GM12878 (cell line): ENCODE results near the gene TSPYL4. TPM values are rescaled to one million over a fixed set of nuclear protein-coding genes. Genes with fewer than 3 reads are reported as not detected.

ENCODE experiments used
- ATAC-seq: fragments of 200-7000 bp; cut with Tn5 transposase; 3 replicates; pipeline ENCODE4 v1.9.1; 2020; ENCODE audit warnings: mild to moderate bottlenecking, moderate library complexity
- BruUV-seq: library from RNA; stranded (reverse); fragments of 400-500 nt; replicated peaks from 2 replicates; lab custom pipeline; 2021; lab: Mats Ljungman, UMichigan
- CTCF ChIA-PET: fragments of 300-600 bp; sonication (Branson Sonifier 250); formaldehyde crosslinking; extraction: SDS; loops from one replicate; lab custom pipeline; 2021; ENCODE audit warnings: inconsistent platforms; lab: Yijun Ruan, JAX
- POLR2A ChIA-PET: fragments of 350-600 bp; formaldehyde crosslinking; extraction: SDS; loops from one replicate; lab custom pipeline; 2021; ENCODE audit warnings: inconsistent platforms; lab: Charles Lee
- RAD21 ChIA-PET: fragments of 300-600 bp; sonication (Branson Sonifier 250); formaldehyde crosslinking; loops from one replicate; lab custom pipeline; 2023; ENCODE audit warnings: antibody characterized with exemption; ENCODE audit not compliant: unreplicated experiment; lab: Charles Lee
- SMC1A ChIA-PET: fragments of 300-600 bp; sonication (Branson Sonifier 250); formaldehyde crosslinking; loops from one replicate; lab custom pipeline; 2023; ENCODE audit not compliant: unreplicated experiment, uncharacterized antibody; lab: Charles Lee
- DNase-seq: peaks from one replicate; pipeline ENCODE4 v3.0.0-alpha.2; 2011; ENCODE audit warnings: low read depth, low spot score
- FAIRE-seq: peaks from 3 replicates; lab custom pipeline; 2011; peaks lifted over from hg19 to GRCh38; lab: Jason Lieb, UNC
- H2AFZ ChIP-seq: 2 replicates; pipeline ENCODE4 v1.6.0; 2011; ENCODE audit warnings: low read depth, low read length, control low read depth; ENCODE audit not compliant: control insufficient read depth
- H3K27ac ChIP-seq: 2 replicates; pipeline ENCODE4 v1.5.1; 2011; ENCODE audit warnings: control low read depth; ENCODE audit not compliant: control insufficient read depth, insufficient read depth
- H3K27me3 ChIP-seq, 2 experiments: replicated peaks in 1 of 2; 2 replicates each; pipeline versions ENCODE4 v1.6.0 to v1.6.1; 2011; ENCODE audit warnings: low read length in 1 of 2; ENCODE audit not compliant: control insufficient read depth in 2 of 2, insufficient read depth in 2 of 2
- H3K36me3 ChIP-seq, 2 experiments: 2 replicates each; pipeline ENCODE4 v1.5.1; 2011; ENCODE audit warnings: low read length in 1 of 2; ENCODE audit not compliant: control insufficient read depth in 2 of 2, insufficient read depth in 2 of 2
- H3K4me1 ChIP-seq: 2 replicates; pipeline ENCODE4 v1.6.1; 2011; ENCODE audit warnings: mild to moderate bottlenecking, low read length, moderate library complexity, mixed read lengths; ENCODE audit not compliant: control insufficient read depth, insufficient read depth
- H3K4me2 ChIP-seq: 2 replicates; pipeline ENCODE4 v1.6.0; 2011; ENCODE audit warnings: control low read depth; ENCODE audit not compliant: control insufficient read depth, insufficient read depth
- H3K4me3 ChIP-seq: fragments of 200-600 bp; sonication (generic); 2 replicates; pipeline ENCODE4 v1.5.1; 2016
- H3K79me2 ChIP-seq: 2 replicates; pipeline ENCODE4 v1.6.0; 2011; ENCODE audit warnings: low read length; ENCODE audit not compliant: control insufficient read depth, insufficient read depth
- H3K9ac ChIP-seq: 2 replicates; pipeline ENCODE4 v1.8.0; 2011; ENCODE audit warnings: low read length, control low read depth, mixed read lengths; ENCODE audit not compliant: control insufficient read depth, insufficient read depth
- H3K9me3 ChIP-seq: replicated peaks from 3 replicates; pipeline ENCODE4 v1.5.1; 2011; ENCODE audit warnings: mild to moderate bottlenecking, low read length; ENCODE audit not compliant: control insufficient read depth, insufficient read depth
- H4K20me1 ChIP-seq: 2 replicates; pipeline ENCODE4 v1.6.0; 2011; ENCODE audit not compliant: control insufficient read depth, insufficient read depth
- CBFB ChIP-seq: IDR thresholded peaks from 2 replicates; pipeline ENCODE4 v1.6.1; 2016; ENCODE audit warnings: antibody characterized with exemption, low read depth
- CREB1 ChIP-seq: IDR thresholded peaks from 2 replicates; pipeline ENCODE4 v1.6.1; 2012; ENCODE audit warnings: low read depth, mild to moderate bottlenecking, inconsistent platforms
- MEF2B ChIP-seq: fragments of 450-650 bp; IDR thresholded peaks from 2 replicates; pipeline ENCODE4 v1.6.1; 2018; ENCODE audit warnings: mild to moderate bottlenecking, moderate library complexity; ENCODE audit not compliant: partially characterized antibody, poor library complexity, severe bottlenecking
- MXI1 ChIP-seq: fragments of 150-350 bp; IDR thresholded peaks from 2 replicates; pipeline ENCODE4 v1.6.1; 2011; ENCODE audit warnings: low read depth, mild to moderate bottlenecking, inconsistent platforms, low read length, improper control_type of control experiment
- NFYA ChIP-seq: IDR thresholded peaks from 2 replicates; pipeline ENCODE4 v1.6.1; 2011; ENCODE audit warnings: low read depth, mild to moderate bottlenecking, low read length, improper control_type of control experiment, borderline replicate concordance
- PBX3 ChIP-seq: IDR thresholded peaks from 2 replicates; pipeline ENCODE4 v1.6.1; 2011; ENCODE audit warnings: mild to moderate bottlenecking, low read depth, low read length, moderate library complexity; ENCODE audit not compliant: insufficient replicate concordance
- RBBP5 ChIP-seq: fragments of 200-600 bp; sonication (generic); conservative IDR thresholded peaks from 2 replicates; pipeline ENCODE4 v1.6.1; 2016
- SIX5 ChIP-seq: IDR thresholded peaks from 2 replicates; pipeline ENCODE4 v1.6.1; 2011; ENCODE audit warnings: mild to moderate bottlenecking, low read depth, low read length, moderate library complexity; ENCODE audit not compliant: severe bottlenecking
- SMARCA5 ChIP-seq: fragments of 450-650 bp; IDR thresholded peaks from 2 replicates; pipeline ENCODE4 v1.6.1; 2017; ENCODE audit warnings: mild to moderate bottlenecking
- SMC3 ChIP-seq: IDR thresholded peaks from 2 replicates; pipeline ENCODE4 v1.6.1; 2011; ENCODE audit warnings: low read length, improper control_type of control experiment, borderline replicate concordance
- WRNIP1 ChIP-seq: IDR thresholded peaks from 2 replicates; pipeline ENCODE4 v1.6.1; 2011; ENCODE audit warnings: low read depth, low read length, improper control_type of control experiment, borderline replicate concordance
- ZNF274 ChIP-seq: IDR thresholded peaks from one replicate; pipeline ENCODE4 v1.8.0; 2011; ENCODE audit not compliant: insufficient read length, insufficient read depth
- WGBS: methylation state at CpG from one replicate; pipeline ENCODE4 v1.1.6; 2016; ENCODE audit warnings: low lambda C conversion rate; ENCODE audit not compliant: insufficient replicate concordance, insufficient coverage; ENCODE audit errors: missing lambda C conversion rate; 5-methylcytosine and 5-hydroxymethylcytosine counted together
- in situ Hi-C: fragments of 300-500 bp; cut with MboI; formaldehyde crosslinking; loops from 9 replicates; pipeline ENCODE4 v1.14.3; 2018; ENCODE audit warnings: mixed read lengths
- intact Hi-C: fragments of 100-400 bp; cut with micrococcal nuclease; formaldehyde crosslinking; loops from one replicate; pipeline ENCODE4 v1.14.2; 2022; ENCODE audit not compliant: unreplicated experiment
- polyA plus RNA-seq, 11 experiments: library from polyadenylated mRNA; depleted of rRNA in 4 of 11; unstranded in 6 of 11; stranded (reverse) in 5 of 11; fragments of >200 nt; fragmentation: Nextera tagmentation in 4 of 11; fragmentation: Illumina TruSeq in 1 of 11; extraction: Ambion mirVana in 4 of 11; extraction: Trizol in 1 of 11; gene quantifications; 1 replicate in 1 of 11; 2 replicates in 10 of 11; pipeline versions ENCODE4 v1.2.1 to v1.2.3, GENCODE V29; 2011 to 2016; ENCODE audit warnings: inconsistent platforms in 2 of 11, missing spikeins in 2 of 11, low read depth in 1 of 11
- total RNA-seq, 4 experiments: library from RNA; depleted of rRNA in 3 of 4; stranded (reverse); fragments of >200 nt in 3 of 4; fragmentation: Illumina TruSeq in 1 of 4; extraction: Trizol in 1 of 4; gene quantifications; 2 replicates each; pipeline versions ENCODE4 v1.2.1 to v1.2.3, GENCODE V29; 2013 to 2021
- TF ChIP-seq, protein P1 (sequence below): fragments of 450-650 bp; formaldehyde crosslinking; IDR thresholded peaks from 2 replicates; pipeline ENCODE4 v1.5.0; 2022; ENCODE audit warnings: mild to moderate bottlenecking, missing genetic modification characterization
- TF ChIP-seq, protein P2 (sequence below): IDR thresholded peaks from 2 replicates; pipeline ENCODE4 v1.6.1; 2011; ENCODE audit warnings: borderline replicate concordance, low read depth, mild to moderate bottlenecking, moderate library complexity, mixed read lengths, low read length; ENCODE audit not compliant: insufficient read depth; ENCODE audit errors: extremely low read length

TSPYL4 gene
- total and polyA plus RNA-seq, 10 of the 15 experiments (the other 5 are each of a cell fraction or from before 2014, with no cell fraction given), result 1.5 to 27.6 (median 20.0) TPM

GRCh38 chr6:116253505-116254296 is at the start of gene TSPYL4 (continued):
- no peak for TF ChIP-seq NFYA
- TF ChIP-seq MXI1, result peak; percentile 86
- TF ChIP-seq CBFB, result peak; percentile 51
- TF ChIP-seq, protein P1, sequence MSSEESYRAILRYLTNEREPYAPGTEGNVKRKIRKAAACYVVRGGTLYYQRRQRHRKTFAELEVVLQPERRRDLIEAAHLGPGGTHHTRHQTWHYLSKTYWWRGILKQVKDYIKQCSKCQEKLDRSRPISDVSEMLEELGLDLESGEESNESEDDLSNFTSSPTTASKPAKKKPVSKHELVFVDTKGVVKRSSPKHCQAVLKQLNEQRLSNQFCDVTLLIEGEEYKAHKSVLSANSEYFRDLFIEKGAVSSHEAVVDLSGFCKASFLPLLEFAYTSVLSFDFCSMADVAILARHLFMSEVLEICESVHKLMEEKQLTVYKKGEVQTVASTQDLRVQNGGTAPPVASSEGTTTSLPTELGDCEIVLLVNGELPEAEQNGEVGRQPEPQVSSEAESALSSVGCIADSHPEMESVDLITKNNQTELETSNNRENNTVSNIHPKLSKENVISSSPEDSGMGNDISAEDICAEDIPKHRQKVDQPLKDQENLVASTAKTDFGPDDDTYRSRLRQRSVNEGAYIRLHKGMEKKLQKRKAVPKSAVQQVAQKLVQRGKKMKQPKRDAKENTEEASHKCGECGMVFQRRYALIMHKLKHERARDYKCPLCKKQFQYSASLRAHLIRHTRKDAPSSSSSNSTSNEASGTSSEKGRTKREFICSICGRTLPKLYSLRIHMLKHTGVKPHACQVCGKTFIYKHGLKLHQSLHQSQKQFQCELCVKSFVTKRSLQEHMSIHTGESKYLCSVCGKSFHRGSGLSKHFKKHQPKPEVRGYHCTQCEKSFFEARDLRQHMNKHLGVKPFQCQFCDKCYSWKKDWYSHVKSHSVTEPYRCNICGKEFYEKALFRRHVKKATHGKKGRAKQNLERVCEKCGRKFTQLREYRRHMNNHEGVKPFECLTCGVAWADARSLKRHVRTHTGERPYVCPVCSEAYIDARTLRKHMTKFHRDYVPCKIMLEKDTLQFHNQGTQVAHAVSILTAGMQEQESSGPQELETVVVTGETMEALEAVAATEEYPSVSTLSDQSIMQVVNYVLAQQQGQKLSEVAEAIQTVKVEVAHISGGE (CRISPR knock-in tag), result no peak
- peak; percentile 97 for TF ChIP-seq CREB1
- TF ChIP-seq, protein P2, sequence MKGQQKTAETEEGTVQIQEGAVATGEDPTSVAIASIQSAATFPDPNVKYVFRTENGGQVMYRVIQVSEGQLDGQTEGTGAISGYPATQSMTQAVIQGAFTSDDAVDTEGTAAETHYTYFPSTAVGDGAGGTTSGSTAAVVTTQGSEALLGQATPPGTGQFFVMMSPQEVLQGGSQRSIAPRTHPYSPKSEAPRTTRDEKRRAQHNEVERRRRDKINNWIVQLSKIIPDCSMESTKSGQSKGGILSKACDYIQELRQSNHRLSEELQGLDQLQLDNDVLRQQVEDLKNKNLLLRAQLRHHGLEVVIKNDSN, result no peak
- no peak for TF ChIP-seq ZNF274
- TF ChIP-seq, all 136 proteins: peak for 35

DNA sequence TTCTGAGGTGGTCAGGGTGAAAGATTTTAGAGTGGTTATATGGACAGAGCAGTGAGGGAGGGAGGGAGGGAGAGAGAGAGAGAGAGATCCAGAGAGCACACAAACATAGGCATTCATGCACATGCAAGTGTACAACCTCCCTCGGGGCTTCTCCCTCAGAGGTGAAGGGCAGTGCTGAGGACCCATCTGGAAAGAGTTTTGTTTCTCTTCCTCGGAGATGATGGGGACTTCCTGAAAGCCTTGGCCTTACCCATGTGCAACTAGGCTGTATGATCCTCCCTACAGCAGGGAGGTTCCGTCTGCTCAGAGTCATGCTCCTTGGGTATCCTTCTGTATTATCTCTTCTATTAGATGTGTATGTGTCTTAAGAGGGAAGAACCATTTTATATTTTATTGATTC is 47.2 kb upstream of the TSPYL4 start:
- H4K20me1 ChIP-seq, result no peaks in the 10 kb centered on the region
- no TSS peak for BruUV-seq
- no peak overlapping the region for H3K27ac ChIP-seq
- no peak overlapping the region for H3K4me3 ChIP-seq
- in situ Hi-C loops (no loop called here), intact Hi-C loops (no loop called here)
- H2AFZ ChIP-seq, result no peak overlapping the region
- FAIRE-seq, result no peak
- no peaks in the 10 kb centered on the region for H3K79me2 ChIP-seq
- no peak for DNase-seq
- ChIA-PET SMC1A (interaction anchor here (2.0 kb wide), 1 partner anchor 13 kb away, joined by 4 read pairs; no protein-coding TSS in a partner anchor), CTCF (no interaction called here), POLR2A (no interaction called here), RAD21 (no interaction called here)
- no peaks in the 10 kb centered on the region for H3K27me3 ChIP-seq
- H3K4me1 ChIP-seq, result peaks cover 6% of the 10 kb centered on the region; the same call in 1 of the 2 replicates
- no peak overlapping the region for H3K9ac ChIP-seq
- H3K9me3 ChIP-seq, result peaks cover 4% of the 10 kb centered on the region; the same call in 2 of the 3 replicates
- ATAC-seq, result no peak
- H3K4me2 ChIP-seq, result no peak overlapping the region
- 85% methylated on average over 3 of the region's 3 CpGs for WGBS
- H3K36me3 ChIP-seq, result no peaks in the 10 kb centered on the region
- no peak for TF ChIP-seq MEF2B
- TF ChIP-seq, protein P2, result no peak
- no peak for TF ChIP-seq SMC3
- TF ChIP-seq RBBP5, result no peak
- no peak for TF ChIP-seq SMARCA5
- TF ChIP-seq SIX5, result no peak
- no peak for TF ChIP-seq PBX3
- no peak for TF ChIP-seq WRNIP1
